SK-N-SH (cell line): ENCODE data around the gene PEX10. TPM values are rescaled to one million over a fixed set of nuclear protein-coding genes. Genes with fewer than 3 reads are reported as not detected.

Source experiments
- CTCF ChIA-PET: fragments of 300-600, 350-600 bp; formaldehyde crosslinking; extraction: SDS; loops from one replicate; lab custom pipeline; 2021; lab: Yijun Ruan, JAX
- POLR2A ChIA-PET: fragments of 350-600 bp; sonication (Branson Sonifier 250); formaldehyde crosslinking; extraction: SDS; loops from one replicate; lab custom pipeline; 2020; ENCODE audit warnings: antibody characterized with exemption, inconsistent platforms; lab: Yijun Ruan, JAX
- DNase-seq: peaks from one replicate; pipeline ENCODE4 v3.0.0; 2012
- H2AFZ ChIP-seq: fragments of 200-600 bp; sonication (generic); 2 replicates; pipeline ENCODE4 v1.8.1; 2016; ENCODE audit warnings: antibody characterized with exemption, mild to moderate bottlenecking, low read depth
- H3F3A ChIP-seq: fragments of 200-600 bp; sonication (generic); replicated peaks from 2 replicates; pipeline ENCODE3; 2016; ENCODE audit warnings: antibody characterized with exemption, mild to moderate bottlenecking; ENCODE audit not compliant: insufficient read depth
- H3K27ac ChIP-seq, 2 experiments: fragments of 200-500 bp in 1 of 2; fragments of 200-600 bp in 1 of 2; sonication (Bioruptor generic) in 1 of 2; sonication (generic), shearing (Covaris generic) in 1 of 2; 2 replicates each; pipeline versions ENCODE4 v1.5.1 to v1.6.1; 2014 to 2016; ENCODE audit warnings: low read depth in 2 of 2, inconsistent platforms in 1 of 2, low read length in 1 of 2, mild to moderate bottlenecking in 1 of 2, mixed read lengths in 1 of 2
- H3K27me3 ChIP-seq: fragments of 200-600 bp; sonication (generic), shearing (Covaris generic); 2 replicates; pipeline ENCODE4 v1.6.1; 2016; ENCODE audit warnings: mixed run types; ENCODE audit not compliant: insufficient read depth
- H3K36me3 ChIP-seq, 2 experiments: fragments of 200-500 bp in 1 of 2; fragments of 200-600 bp in 1 of 2; sonication (Bioruptor generic) in 1 of 2; sonication (generic) in 1 of 2; replicated peaks in 1 of 2; 2 replicates each; pipeline versions ENCODE3 to v1.5.1; 2014 to 2016; ENCODE audit warnings: low read length in 1 of 2, mild to moderate bottlenecking in 1 of 2; ENCODE audit not compliant: insufficient read depth in 2 of 2, control insufficient read depth in 1 of 2
- H3K4me1 ChIP-seq, 2 experiments: fragments of 200-500 bp in 1 of 2; fragments of 200-600 bp in 1 of 2; sonication (Bioruptor generic) in 1 of 2; sonication (generic), shearing (Covaris generic) in 1 of 2; 2 replicates each; pipeline versions ENCODE4 v1.5.1 to v1.6.1; 2014 to 2016; ENCODE audit warnings: low read depth in 1 of 2, low read length in 1 of 2, mixed run types in 1 of 2; ENCODE audit not compliant: insufficient read depth in 2 of 2, control insufficient read depth in 1 of 2
- H3K4me2 ChIP-seq: fragments of 200-600 bp; sonication (generic), shearing (Covaris generic); 2 replicates; pipeline ENCODE4 v1.6.1; 2017; ENCODE audit warnings: mixed run types
- H3K4me3 ChIP-seq, 2 experiments: fragments of 200-500 bp in 1 of 2; fragments of 200-600 bp in 1 of 2; sonication (Bioruptor generic) in 1 of 2; sonication (generic), shearing (Covaris generic) in 1 of 2; 2 replicates each; pipeline versions ENCODE4 v1.5.1 to v1.8.1; 2014 to 2016; ENCODE audit warnings: low read depth in 2 of 2, inconsistent platforms in 1 of 2, low read length in 1 of 2, mild to moderate bottlenecking in 1 of 2, mixed read lengths in 1 of 2, moderate library complexity in 1 of 2
- H3K79me2 ChIP-seq: fragments of 200-600 bp; sonication (generic); 2 replicates; pipeline ENCODE4 v1.8.1; 2017; ENCODE audit warnings: mild to moderate bottlenecking; ENCODE audit not compliant: insufficient read depth
- H3K9ac ChIP-seq: fragments of 200-600 bp; sonication (generic); 2 replicates; pipeline ENCODE4 v1.6.1; 2017; ENCODE audit warnings: mixed run types
- H3K9me2 ChIP-seq: fragments of 200-600 bp; sonication (generic); 2 replicates; pipeline ENCODE4 v1.6.1; 2017; ENCODE audit warnings: mixed run types
- H3K9me3 ChIP-seq: fragments of 200-600 bp; sonication (generic); 2 replicates; pipeline ENCODE4 v1.6.1; 2017; ENCODE audit warnings: mixed run types, mild to moderate bottlenecking, moderate library complexity
- H4K20me1 ChIP-seq: fragments of 200-600 bp; sonication (generic); 2 replicates; pipeline ENCODE4 v1.6.1; 2017; ENCODE audit warnings: mild to moderate bottlenecking, mixed run types; ENCODE audit not compliant: insufficient read depth
- CHD2 ChIP-seq: fragments of 150-350 bp; IDR thresholded peaks from 2 replicates; pipeline ENCODE4 v1.6.1; 2018; ENCODE audit warnings: low read length; ENCODE audit not compliant: partially characterized antibody
- EZH2phosphoT487 ChIP-seq: fragments of 200-600 bp; sonication (generic); IDR thresholded peaks from 2 replicates; pipeline ENCODE4 v1.6.1; 2017; ENCODE audit warnings: low read depth, mixed run types, mild to moderate bottlenecking, antibody characterized with exemption, moderate library complexity, borderline replicate concordance
- FOXJ3 ChIP-seq: sonication (generic); formaldehyde crosslinking; IDR thresholded peaks from 2 replicates; pipeline ENCODE4 v1.5.1; 2020; ENCODE audit warnings: mild to moderate bottlenecking, missing genetic modification reagents
- GATA2 ChIP-seq: sonication (generic); formaldehyde crosslinking; IDR thresholded peaks from 2 replicates; pipeline ENCODE4 v1.5.0; 2020; ENCODE audit warnings: mild to moderate bottlenecking, missing genetic modification reagents
- IRF3 ChIP-seq: fragments of 150-350 bp; IDR thresholded peaks from 2 replicates; pipeline ENCODE4 v1.6.1; 2016; ENCODE audit warnings: mild to moderate bottlenecking, low read depth, low read length
- JUND ChIP-seq: IDR thresholded peaks from 2 replicates; pipeline ENCODE4 v1.4.0; 2012
- NFIC ChIP-seq: IDR thresholded peaks from 2 replicates; pipeline ENCODE4 v1.4.0; 2012; ENCODE audit warnings: borderline replicate concordance
- NRF1 ChIP-seq: IDR thresholded peaks from 2 replicates; pipeline ENCODE4 v1.6.1; 2012; ENCODE audit warnings: low read depth, mild to moderate bottlenecking, low read length
- PBX3 ChIP-seq: IDR thresholded peaks from 2 replicates; pipeline ENCODE4; 2012
- POLR2AphosphoS5 ChIP-seq: IDR thresholded peaks from 2 replicates; pipeline ENCODE4 v1.6.1; 2012; ENCODE audit warnings: low read depth, low read length
- REST ChIP-seq: IDR thresholded peaks from 2 replicates; pipeline ENCODE4 v1.6.1; 2012; ENCODE audit warnings: mild to moderate bottlenecking, low read depth, low read length, moderate library complexity
- RXRA ChIP-seq: IDR thresholded peaks from 2 replicates; pipeline ENCODE4 v1.4.0; 2012; ENCODE audit warnings: low read depth, mild to moderate bottlenecking, borderline replicate concordance
- TEAD4 ChIP-seq: IDR thresholded peaks from 2 replicates; pipeline ENCODE4 v1.4.0; 2012; ENCODE audit warnings: mild to moderate bottlenecking, borderline replicate concordance; ENCODE audit not compliant: insufficient read depth
- WGBS: methylation state at CpG from one replicate; pipeline ENCODE4 v1.1.6; 2017; ENCODE audit warnings: low lambda C conversion rate; 5-methylcytosine and 5-hydroxymethylcytosine counted together
- polyA plus RNA-seq, 3 experiments: library from polyadenylated mRNA; depleted of rRNA; stranded (reverse); fragments of >200 nt; gene quantifications; 2 replicates each; pipeline ENCODE4 v1.2.3, GENCODE V29; 2012

PEX10 gene
- polyA plus RNA-seq, 1 of the 3 experiments (the other 2 are of a cell fraction): 28.6 TPM

- no peak for TF ChIP-seq PBX3
Observed at GRCh38 chr1:2427976-2428375, 15.6 kb upstream of the PEX10 start (continued).

GRCh38 chr1:2427051-2427450, 14.7 kb upstream of the PEX10 start:
- CTCF ChIA-PET: interaction anchor here (2.7 kb wide), 1 partner anchor 12 kb away, joined by 12 read pairs; no protein-coding TSS in a partner anchor
- Histone ChIP-seq H3K79me2 (no peaks in the 10 kb centered on the region), H3K4me3 (no peak overlapping the region), H3K36me3 (no peaks in the 10 kb centered on the region), H3K4me2 (no peak overlapping the region), H3K9me2 (no peaks in the 10 kb centered on the region)
- POLR2A ChIA-PET: no interaction called here
- TF ChIP-seq POLR2AphosphoS5 (no peak), CHD2 (no peak), EZH2phosphoT487 (no peak), NRF1 (no peak), IRF3 (no peak), FOXJ3 (no peak), REST (no peak), RXRA (no peak), JUND (no peak), TEAD4 (no peak), GATA2 (CRISPR knock-in tag) (no peak), NFIC (no peak)
- TF ChIP-seq, all 33 proteins: peak for 0
- H2AFZ ChIP-seq: no peak overlapping the region
- H3K4me1 ChIP-seq: peaks cover 0 to 3% of the 10 kb centered on the region in 2 experiments; a peak in 1 of 4 replicates
- no peaks in the 10 kb centered on the region for H3F3A ChIP-seq
- H3K27ac ChIP-seq: no peak overlapping the region
- H3K27me3 ChIP-seq: no peaks in the 10 kb centered on the region
- WGBS: 68% methylated on average over 5 of the region's 18 CpGs
- no peaks in the 10 kb centered on the region for H3K9me3 ChIP-seq
- no peaks in the 10 kb centered on the region for H4K20me1 ChIP-seq
- H3K9ac ChIP-seq: no peak overlapping the region
- no peak for DNase-seq
